Aorta (tissue), 5 donors: ENCODE data around the gene MIF. TPM values are rescaled to one million over a fixed set of nuclear protein-coding genes. Genes with fewer than 3 reads are reported as not detected.
A peak's percentile ranks its signal among the peaks of the same experiment; 100 is the strongest.

Experiments
- ATAC-seq: fragments of 200-7000 bp; cut with Tn5 transposase; one replicate; pipeline ENCODE4 v1.9.1; 2022; ENCODE audit warnings: moderate library complexity; ENCODE audit not compliant: low FRiP score
- DNase-seq, 2 donors: peaks; one replicate each; pipeline ENCODE4 v3.0.0-alpha.2; 2020
- H3K27ac ChIP-seq, 2 donors: one replicate each; pipeline ENCODE4 v1.5.1; 2013; ENCODE audit warnings: low read length in 2 of 2, mild to moderate bottlenecking in 2 of 2, moderate library complexity in 2 of 2, control low read depth in 1 of 2, inconsistent platforms in 1 of 2, low read depth in 1 of 2
- H3K27me3 ChIP-seq, 2 donors: one replicate each; pipeline ENCODE4 v1.6.1; 2013; ENCODE audit warnings: control low read depth in 1 of 2, low read length in 1 of 2, mild to moderate bottlenecking in 1 of 2, moderate library complexity in 1 of 2; ENCODE audit not compliant: insufficient read depth in 2 of 2, control insufficient read depth in 1 of 2
- H3K36me3 ChIP-seq, 2 donors: one replicate each; pipeline ENCODE4 v1.6.1; 2013; ENCODE audit warnings: control low read depth in 1 of 2, low read length in 1 of 2, mild to moderate bottlenecking in 1 of 2; ENCODE audit not compliant: insufficient read depth in 2 of 2, control insufficient read depth in 1 of 2
- H3K4me1 ChIP-seq, 2 donors: one replicate each; pipeline ENCODE4 v1.6.1; 2013; ENCODE audit warnings: low read length in 2 of 2, control low read depth in 1 of 2, mild to moderate bottlenecking in 1 of 2, moderate library complexity in 1 of 2; ENCODE audit not compliant: insufficient read depth in 2 of 2, control insufficient read depth in 1 of 2
- H3K4me3 ChIP-seq, 2 donors: one replicate each; pipeline ENCODE4 v1.5.1; 2013; ENCODE audit warnings: low read length in 2 of 2, control low read depth in 1 of 2, mild to moderate bottlenecking in 1 of 2
- H3K9me3 ChIP-seq: one replicate; pipeline ENCODE4 v1.6.1; 2013; ENCODE audit warnings: mild to moderate bottlenecking, low read length; ENCODE audit not compliant: control insufficient read depth
- WGBS, 2 donors: extraction: QIAGEN DNeasy Blood & Tissue Kit; methylation state at CpG; one replicate each; pipeline ENCODE4 v1.1.7; 2013; 5-methylcytosine and 5-hydroxymethylcytosine counted together
- intact Hi-C, 2 donors: fragments of 100-400 bp; cut with DNase I; formaldehyde crosslinking; loops; one replicate each; pipeline versions ENCODE4 v1.14.2 to v1.15.0; 2022
- polyA plus RNA-seq, 2 donors: library from polyadenylated mRNA; stranded (reverse); fragments of 200-250 nt; gene quantifications; one replicate each; pipeline ENCODE4 v1.2.3, GENCODE V29; 2013
- total RNA-seq, 2 donors: library from RNA; stranded (reverse); fragmentation: NEBNext Ultra II Directional; extraction: Animal tissue kit (Norgen Biotek cat#: 25700); gene quantifications; one replicate each; pipeline ENCODE4 v1.2.1, GENCODE V29; 2021
- donor health status: healthy with polysubstance abuse.
- donor health status: Bipolar disorder and iron deficiency.
- donor health status: DM: no; HTN: no; CAD: no.
- donor health status: DM: no; HTN: no; CAD: no.
- donor health status: DM: yes; HTN: yes; CAD: no.

The MIF gene
- total and polyA plus RNA-seq, 4 donors: 278 to 373 (median 339) TPM

DNA sequence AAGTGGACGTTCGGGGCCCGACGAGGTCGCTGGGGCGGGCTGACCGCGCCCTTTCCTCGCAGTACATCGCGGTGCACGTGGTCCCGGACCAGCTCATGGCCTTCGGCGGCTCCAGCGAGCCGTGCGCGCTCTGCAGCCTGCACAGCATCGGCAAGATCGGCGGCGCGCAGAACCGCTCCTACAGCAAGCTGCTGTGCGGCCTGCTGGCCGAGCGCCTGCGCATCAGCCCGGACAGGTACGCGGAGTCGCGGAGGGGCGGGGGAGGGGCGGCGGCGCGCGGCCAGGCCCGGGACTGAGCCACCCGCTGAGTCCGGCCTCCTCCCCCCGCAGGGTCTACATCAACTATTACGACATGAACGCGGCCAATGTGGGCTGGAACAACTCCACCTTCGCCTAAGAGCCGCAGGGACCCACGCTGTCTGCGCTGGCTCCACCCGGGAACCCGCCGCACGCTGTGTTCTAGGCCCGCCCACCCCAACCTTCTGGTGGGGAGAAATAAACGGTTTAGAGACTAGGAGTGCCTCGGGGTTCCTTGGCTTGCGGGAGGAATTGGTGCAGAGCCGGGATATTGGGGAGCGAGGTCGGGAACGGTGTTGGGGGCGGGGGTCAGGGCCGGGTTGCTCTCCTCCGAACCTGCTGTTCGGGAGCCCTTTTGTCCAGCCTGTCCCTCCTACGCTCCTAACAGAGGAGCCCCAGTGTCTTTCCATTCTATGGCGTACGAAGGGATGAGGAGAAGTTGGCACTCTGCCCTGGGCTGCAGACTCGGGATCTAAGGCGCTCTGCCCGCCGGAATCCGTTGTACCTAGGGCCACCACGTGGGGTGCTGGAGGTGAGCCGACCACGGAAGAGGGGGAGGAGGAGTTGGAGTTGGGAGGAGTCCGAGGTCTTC is 771 bp downstream of the MIF start:
- Histone ChIP-seq H3K36me3 (peaks cover 0 to 2% of the 10 kb centered on the region in 2 donors), H3K4me3 (peak overlapping the region; percentile 60 to 62), H3K27ac (peak overlapping the region in 1 of 2 donors; percentile 28), H3K27me3 (no peaks in the 10 kb centered on the region), H3K9me3 (no peaks in the 10 kb centered on the region), H3K4me1 (no peaks in the 10 kb centered on the region)
- DNase-seq: peak; percentile 83 to 88
- peak; percentile 73 for ATAC-seq
- 1 to 2% methylated on average over 76 to 79 of the region's 79 CpGs for WGBS, 2 donors
- intact Hi-C loops: loop anchor here in 1 of 2 donors (5.0 kb wide), 1 partner anchor 38 kb away; the partner anchor contains the start of gene SLC2A11

GRCh38 chr22:23895599-23896144 is 1.5 kb downstream of the MIF start:
- no peak overlapping the region for H3K27ac ChIP-seq

GRCh38 chr22:23896166-23896522 is 2.0 kb downstream of the MIF start:
- peak in 1 of 2 donors; percentile 68 for DNase-seq
- ATAC-seq: no peak
- intact Hi-C loops: loop anchor here in 1 of 2 donors (1.0 kb wide), 1 partner anchor 17 kb away; no protein-coding TSS in a partner anchor
- WGBS, 2 donors: 97 to 100% methylated on average over 5 of the region's 5 CpGs
- Histone ChIP-seq H3K4me1 (no peaks in the 10 kb centered on the region), H3K27ac (no peak overlapping the region), H3K9me3 (no peaks in the 10 kb centered on the region), H3K36me3 (peaks cover 0 to 2% of the 10 kb centered on the region in 2 donors), H3K27me3 (no peaks in the 10 kb centered on the region), H3K4me3 (no peak overlapping the region)

More at GRCh38 chr22:23895599-23896144, 1.5 kb downstream of the MIF start:
- intact Hi-C loops: loop anchor here in 1 of 2 donors (1.0 kb wide), 1 partner anchor 18 kb away; no protein-coding TSS in a partner anchor
- Histone ChIP-seq H3K36me3 (peaks cover 0 to 2% of the 10 kb centered on the region in 2 donors), H3K9me3 (no peaks in the 10 kb centered on the region), H3K27me3 (no peaks in the 10 kb centered on the region), H3K4me3 (no peak overlapping the region), H3K4me1 (no peaks in the 10 kb centered on the region)
- ATAC-seq (no peak), DNase-seq (peak in 1 of 2 donors; percentile 69)
- 94 to 95% methylated on average over 16 of the region's 16 CpGs for WGBS, 2 donors

DNA sequence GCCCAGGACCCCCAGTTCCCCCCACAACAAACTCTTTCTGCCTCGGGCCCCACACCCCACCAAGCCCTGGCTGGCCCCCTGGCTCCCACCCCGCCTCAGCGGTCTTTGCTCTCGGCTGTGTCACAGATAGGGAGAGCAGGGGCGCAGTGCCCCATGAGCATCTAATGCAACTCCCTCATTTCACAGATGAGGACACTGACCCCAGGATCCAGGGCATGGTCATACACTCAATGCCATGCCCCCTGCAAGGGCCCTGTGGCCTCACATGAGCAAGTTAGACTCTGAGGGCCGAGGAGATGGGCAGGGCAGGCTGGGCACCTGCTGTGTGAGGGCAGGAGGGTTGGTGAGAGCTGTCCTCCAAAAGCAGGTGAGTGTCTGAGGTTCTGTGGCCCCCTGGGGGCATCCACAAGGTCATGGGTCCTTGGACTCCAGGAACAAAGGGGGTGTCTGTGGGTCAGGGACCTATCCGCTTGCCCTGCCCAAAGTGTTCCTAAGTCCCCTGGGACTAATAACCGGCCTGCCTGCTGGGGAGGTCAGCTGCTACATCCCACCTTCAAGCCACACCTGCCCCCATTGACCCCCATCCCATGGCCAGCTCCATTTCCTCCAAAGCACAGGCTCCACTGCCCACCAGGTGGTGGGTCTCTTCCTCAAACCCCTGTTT is 2.5 kb downstream of the MIF start:
- H3K9me3 ChIP-seq: no peaks in the 10 kb centered on the region
- 89 to 92% methylated on average over 8 of the region's 8 CpGs for WGBS, 2 donors
- peaks cover 0 to 2% of the 10 kb centered on the region in 2 donors for H3K36me3 ChIP-seq
- DNase-seq: peak in 1 of 2 donors; percentile 46
- intact Hi-C loops: loop anchor here in 1 of 2 donors (1.0 kb wide), 1 partner anchor 17 kb away; no protein-coding TSS in a partner anchor
- no peaks in the 10 kb centered on the region for H3K4me1 ChIP-seq
- H3K27ac ChIP-seq: no peak overlapping the region
- no peak overlapping the region for H3K4me3 ChIP-seq
- ATAC-seq: no peak
- H3K27me3 ChIP-seq: no peaks in the 10 kb centered on the region

- DNase-seq (no peak), ATAC-seq (no peak)
- no peaks in the 10 kb centered on the region for H3K27me3 ChIP-seq
- H3K27ac ChIP-seq: no peak overlapping the region
- no peak overlapping the region for H3K4me3 ChIP-seq
- 88 to 89% methylated on average over 3 of the region's 3 CpGs for WGBS, 2 donors
- intact Hi-C loops: no loop called here
- H3K36me3 ChIP-seq: peaks cover 0 to 2% of the 10 kb centered on the region in 2 donors
- no peaks in the 10 kb centered on the region for H3K4me1 ChIP-seq
- H3K9me3 ChIP-seq: no peaks in the 10 kb centered on the region
These were observed 3.1 kb downstream of the MIF start for GRCh38 chr22:23897320-23897719.

- Histone ChIP-seq H3K4me1 (no peaks in the 10 kb centered on the region), H3K4me3 (no peak overlapping the region), H3K27me3 (no peaks in the 10 kb centered on the region), H3K27ac (no peak overlapping the region), H3K36me3 (peaks cover 0 to 2% of the 10 kb centered on the region in 2 donors), H3K9me3 (no peaks in the 10 kb centered on the region)
- intact Hi-C loops: no loop called here
- ATAC-seq (no peak), DNase-seq (no peak)
- 53 to 59% methylated on average over 8 of the region's 8 CpGs for WGBS, 2 donors
These were observed 4.1 kb downstream of the MIF start for GRCh38 chr22:23898006-23898974.

- peaks cover 0 to 2% of the 10 kb centered on the region in 2 donors for H3K36me3 ChIP-seq
- H3K4me1 ChIP-seq: no peaks in the 10 kb centered on the region
- H3K4me3 ChIP-seq: no peak overlapping the region
- no peak for ATAC-seq
- intact Hi-C loops: no loop called here
- no peak for DNase-seq
- WGBS, 2 donors: 77 to 81% methylated on average over 6 of the region's 6 CpGs
- no peak overlapping the region for H3K27ac ChIP-seq
- no peaks in the 10 kb centered on the region for H3K27me3 ChIP-seq
- no peaks in the 10 kb centered on the region for H3K9me3 ChIP-seq
These were observed 5.0 kb downstream of the MIF start for GRCh38 chr22:23899042-23899745.
